Fibroblast of villous mesenchyme (primary cell): ENCODE results near the gene NEGR1. TPM values are rescaled to one million over a fixed set of nuclear protein-coding genes. Genes with fewer than 3 reads are reported as not detected.

Source experiments
- DNase-seq: peaks from one replicate; pipeline ENCODE4 v3.0.0-alpha.2; 2010; ENCODE audit warnings: low read depth
- H3K4me3 ChIP-seq: 2 replicates; pipeline ENCODE4 v1.5.1; 2011; ENCODE audit warnings: low read depth, mild to moderate bottlenecking, low read length
- total RNA-seq: library from RNA; depleted of rRNA; stranded (reverse); fragments of >200 nt; gene quantifications from 2 replicates; pipeline ENCODE4 v1.2.3, GENCODE V29; 2012
- TF ChIP-seq, protein P1 (sequence below): IDR thresholded peaks from 2 replicates; pipeline ENCODE4 v1.5.1; 2012; ENCODE audit warnings: low read depth, mild to moderate bottlenecking, low read length; ENCODE audit not compliant: insufficient read depth

Gene NEGR1
- total RNA-seq, 1 donor = 13.8 TPM

- TF ChIP-seq, protein P1, sequence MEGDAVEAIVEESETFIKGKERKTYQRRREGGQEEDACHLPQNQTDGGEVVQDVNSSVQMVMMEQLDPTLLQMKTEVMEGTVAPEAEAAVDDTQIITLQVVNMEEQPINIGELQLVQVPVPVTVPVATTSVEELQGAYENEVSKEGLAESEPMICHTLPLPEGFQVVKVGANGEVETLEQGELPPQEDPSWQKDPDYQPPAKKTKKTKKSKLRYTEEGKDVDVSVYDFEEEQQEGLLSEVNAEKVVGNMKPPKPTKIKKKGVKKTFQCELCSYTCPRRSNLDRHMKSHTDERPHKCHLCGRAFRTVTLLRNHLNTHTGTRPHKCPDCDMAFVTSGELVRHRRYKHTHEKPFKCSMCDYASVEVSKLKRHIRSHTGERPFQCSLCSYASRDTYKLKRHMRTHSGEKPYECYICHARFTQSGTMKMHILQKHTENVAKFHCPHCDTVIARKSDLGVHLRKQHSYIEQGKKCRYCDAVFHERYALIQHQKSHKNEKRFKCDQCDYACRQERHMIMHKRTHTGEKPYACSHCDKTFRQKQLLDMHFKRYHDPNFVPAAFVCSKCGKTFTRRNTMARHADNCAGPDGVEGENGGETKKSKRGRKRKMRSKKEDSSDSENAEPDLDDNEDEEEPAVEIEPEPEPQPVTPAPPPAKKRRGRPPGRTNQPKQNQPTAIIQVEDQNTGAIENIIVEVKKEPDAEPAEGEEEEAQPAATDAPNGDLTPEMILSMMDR = no peak
- no peak for DNase-seq
- no peak overlapping the region for H3K4me3 ChIP-seq
These were observed 658.5 kb downstream of the NEGR1 start for GRCh38 chr1:71623888-71624287.

DNA sequence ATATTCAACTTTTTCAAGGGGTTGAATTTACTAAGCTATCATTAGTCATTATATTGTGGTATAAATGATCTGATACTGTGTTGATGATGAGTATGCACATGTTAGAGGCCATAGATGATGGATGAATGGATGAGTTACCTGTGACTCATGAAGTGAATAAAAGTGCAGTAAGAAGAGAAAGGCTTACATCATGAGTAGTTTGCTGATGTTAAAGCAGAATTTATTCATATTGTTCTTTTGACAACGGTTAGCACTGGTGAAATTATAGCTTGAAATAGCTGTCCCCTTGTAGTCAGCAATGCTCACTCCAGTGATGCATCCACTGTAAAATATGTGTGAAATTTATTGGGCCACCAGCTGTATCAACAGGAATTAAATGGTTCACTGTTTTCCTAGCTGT, 660.6 kb downstream of the NEGR1 start:
- no peak for DNase-seq
- TF ChIP-seq, protein P1 = no peak
- no peak overlapping the region for H3K4me3 ChIP-seq

GRCh38 chr1:71618766-71619530, 663.4 kb downstream of the NEGR1 start:
- no peak for DNase-seq
- TF ChIP-seq, protein P1 = no peak
- no peak overlapping the region for H3K4me3 ChIP-seq

GRCh38 chr1:71618191-71618590, 664.1 kb downstream of the NEGR1 start:
- H3K4me3 ChIP-seq = no peak overlapping the region
- TF ChIP-seq, protein P1 = no peak
- DNase-seq = no peak

DNA sequence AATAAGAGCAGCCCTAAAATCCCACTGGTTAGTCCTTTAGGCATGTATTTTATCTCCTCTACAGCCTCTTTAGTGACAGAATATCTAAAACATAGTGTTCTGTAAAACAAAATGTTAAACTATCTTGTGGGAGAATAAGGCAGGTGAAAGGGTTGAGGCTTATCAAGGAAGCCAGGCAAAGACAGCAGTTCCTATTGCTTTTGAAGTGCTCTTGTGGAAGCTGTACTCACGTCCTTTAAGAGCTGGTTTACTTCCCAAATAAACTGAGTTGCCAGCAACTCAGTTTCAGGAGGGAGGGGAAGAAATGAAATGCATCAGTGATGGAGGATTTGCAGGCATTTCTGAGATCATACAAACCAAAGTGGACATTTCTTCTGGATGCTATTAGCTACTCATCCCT, 671.9 kb downstream of the NEGR1 start:
- DNase-seq = no peak
- no peak overlapping the region for H3K4me3 ChIP-seq
- TF ChIP-seq, protein P1 = no peak

DNA sequence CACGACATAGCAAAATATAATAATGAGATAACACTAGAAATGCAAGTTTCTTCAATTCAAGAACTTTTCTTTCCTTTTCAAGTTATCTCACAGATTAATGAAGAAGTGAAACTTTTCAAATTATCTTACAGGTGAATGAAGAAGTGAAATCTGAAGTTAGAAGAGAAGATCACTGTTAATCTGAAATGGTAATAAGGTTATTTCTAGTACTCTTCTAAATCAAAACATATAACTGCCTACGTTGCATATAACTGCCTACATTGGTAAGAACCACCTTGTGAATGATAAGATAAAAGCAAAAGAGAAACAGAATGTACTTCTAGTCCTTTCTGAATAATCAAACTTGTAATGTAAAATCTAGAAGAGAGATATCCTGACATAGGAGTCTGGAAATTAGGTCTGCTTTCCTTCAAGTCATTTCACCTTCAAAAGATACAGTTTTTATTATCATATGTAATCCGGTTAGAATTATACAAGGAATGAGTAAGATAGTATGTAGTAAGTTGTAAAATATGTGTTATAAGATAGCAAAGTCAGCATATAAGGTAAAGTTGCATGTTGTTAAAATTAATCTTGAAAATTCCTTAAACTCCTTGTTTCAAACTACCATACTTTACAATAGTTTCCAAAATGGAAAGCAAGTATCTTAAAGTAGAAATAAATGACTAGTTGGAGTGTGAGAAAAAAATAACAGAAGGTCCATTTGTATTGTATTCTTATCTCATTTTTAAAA, 679.1 kb downstream of the NEGR1 start:
- no peak overlapping the region for H3K4me3 ChIP-seq
- DNase-seq = no peak
- TF ChIP-seq, protein P1 = no peak

- TF ChIP-seq, protein P1 = no peak
- no peak for DNase-seq
- no peak overlapping the region for H3K4me3 ChIP-seq
These were observed 682.3 kb downstream of the NEGR1 start for GRCh38 chr1:71600023-71600422.
